CD4-positive, alpha-beta T cell (primary cell): ENCODE data around the gene TBL2. TPM values are rescaled to one million over a fixed set of nuclear protein-coding genes. Genes with fewer than 3 reads are reported as not detected.

Experiments used
- ATAC-seq: fragments of 200-7000 bp; cut with Tn5 transposase; one replicate; pipeline ENCODE4 v1.10.0; 2022; ENCODE audit warnings: mild to moderate bottlenecking; ENCODE audit not compliant: poor library complexity
- CTCF ChIA-PET: fragments of 350-600 bp; sonication (Branson Sonifier 250); formaldehyde crosslinking; loops from one replicate; lab custom pipeline; 2021; ENCODE audit warnings: antibody characterized with exemption, inconsistent platforms; lab: Charles Lee
- POLR2A ChIA-PET: fragments of 350-600 bp; sonication (Branson Sonifier 250); formaldehyde crosslinking; loops from one replicate; lab custom pipeline; 2021; ENCODE audit warnings: antibody characterized with exemption, inconsistent platforms; lab: Charles Lee
- DNase-seq, 14 experiments: peaks; one replicate each; pipeline ENCODE4 v3.0.0-alpha.2; 2013 to 2020; ENCODE audit warnings: mixed read lengths in 2 of 14
- H3K27ac ChIP-seq, 2 donors: one replicate each; pipeline versions ENCODE4 v1.5.1 to v1.7.0; 2013; ENCODE audit warnings: low read length in 2 of 2, low read depth in 1 of 2, mild to moderate bottlenecking in 1 of 2
- H3K27me3 ChIP-seq, 2 experiments: 1 replicate in 1 of 2; 2 replicates in 1 of 2; pipeline versions ENCODE4 v1.6.1 to v1.7.0; 2013; ENCODE audit warnings: low read length in 2 of 2, control low read depth in 1 of 2, mild to moderate bottlenecking in 1 of 2, moderate library complexity in 1 of 2; ENCODE audit not compliant: insufficient read depth in 2 of 2, control insufficient read depth in 1 of 2
- H3K36me3 ChIP-seq: one replicate; pipeline ENCODE4 v1.6.1; 2013; ENCODE audit warnings: low read length, control low read depth; ENCODE audit not compliant: insufficient read depth
- H3K4me1 ChIP-seq: one replicate; pipeline ENCODE4 v1.6.1; 2013; ENCODE audit warnings: low read length, control low read depth; ENCODE audit not compliant: insufficient read depth
- H3K4me3 ChIP-seq: one replicate; pipeline ENCODE4 v1.5.1; 2013; ENCODE audit warnings: mild to moderate bottlenecking, low read length, moderate library complexity
- H3K9me3 ChIP-seq, 2 experiments: 1 replicate in 1 of 2; 2 replicates in 1 of 2; pipeline versions ENCODE4 v1.6.1 to v1.7.0; 2013; ENCODE audit warnings: low read length in 2 of 2, mild to moderate bottlenecking in 2 of 2, control low read depth in 1 of 2, moderate library complexity in 1 of 2; ENCODE audit not compliant: control insufficient read depth in 1 of 2, insufficient read depth in 1 of 2
- H3K27ac Mint-ChIP-seq: one replicate; pipeline ENCODE4 v1.8.0; 2020; ENCODE audit warnings: mixed read lengths
- H3K27me3 Mint-ChIP-seq: one replicate; pipeline ENCODE4 v1.8.0; 2021; ENCODE audit warnings: mixed read lengths
- H3K36me3 Mint-ChIP-seq: one replicate; pipeline ENCODE4 v1.8.0; 2021; ENCODE audit warnings: low read depth, mixed read lengths
- H3K4me1 Mint-ChIP-seq: one replicate; pipeline ENCODE4 v1.8.0; 2021; ENCODE audit warnings: low read depth, mixed read lengths
- H3K4me3 Mint-ChIP-seq: one replicate; pipeline ENCODE4 v1.8.0; 2020; ENCODE audit warnings: mild to moderate bottlenecking, mixed read lengths
- H3K9me3 Mint-ChIP-seq: one replicate; pipeline ENCODE4 v1.8.0; 2020; ENCODE audit warnings: mixed read lengths
- CTCF ChIP-seq: fragments of 200-600 bp; IDR thresholded peaks from one replicate; pipeline ENCODE4 v1.8.0; 2022; ENCODE audit warnings: antibody characterized with exemption, mild to moderate bottlenecking
- intact Hi-C, 2 experiments: fragments of 100-400 bp; cut with DNase I in 1 of 2; cut with micrococcal nuclease in 1 of 2; formaldehyde crosslinking; loops; one replicate each; pipeline versions ENCODE4 v1.15.1 to v1.9.0; 2023 to 2025; cut with DNase I, micrococcal nuclease
- total RNA-seq, 174 experiments: library from RNA in 2 of 174; stranded (reverse) in 2 of 174; gene quantifications; one replicate each; pipeline ENCODE4 v1.2.3 and lab custom pipeline; 2021 to 2026

TBL2 gene
- total RNA-seq, 2 experiments from 2014 or later, result 25.2 to 27.2 TPM

GRCh38 chr7:73573791-73574190 is 4.6 kb downstream of the TBL2 start:
- H3K4me3 ChIP-seq, result no peak overlapping the region
- Mint-ChIP-seq H3K27me3 (no peaks in the 10 kb centered on the region), H3K4me1 (peaks cover 24% of the 10 kb centered on the region), H3K36me3 (peaks cover 61% of the 10 kb centered on the region), H3K4me3 (peak overlapping the region; percentile 51), H3K27ac (no peak overlapping the region), H3K9me3 (no peaks in the 10 kb centered on the region)
- no peak overlapping the region for H3K27ac ChIP-seq
- DNase-seq (peak in 1 of 14 experiments; percentile 16), ATAC-seq (no peak)
- H3K4me1 ChIP-seq, result peaks cover 26% of the 10 kb centered on the region
- POLR2A ChIA-PET, result no interaction called here
- CTCF ChIA-PET, result no interaction called here
- H3K27me3 ChIP-seq, result no peaks in the 10 kb centered on the region
- H3K36me3 ChIP-seq, result peaks cover 61% of the 10 kb centered on the region
- intact Hi-C loops, result no loop called here
- H3K9me3 ChIP-seq, result no peaks in the 10 kb centered on the region
- no peak for TF ChIP-seq CTCF

- H3K4me1 ChIP-seq, result peaks cover 26% of the 10 kb centered on the region
- peaks cover 63% of the 10 kb centered on the region for H3K36me3 Mint-ChIP-seq
- no peak overlapping the region for H3K27ac ChIP-seq
- no peaks in the 10 kb centered on the region for H3K27me3 ChIP-seq
- H3K27ac Mint-ChIP-seq, result no peak overlapping the region
- peaks cover 21% of the 10 kb centered on the region for H3K4me1 Mint-ChIP-seq
- H3K4me3 Mint-ChIP-seq, result no peak overlapping the region
- intact Hi-C loops, result no loop called here
- DNase-seq (no peak), ATAC-seq (no peak)
- peaks cover 61% of the 10 kb centered on the region for H3K36me3 ChIP-seq
- no peak overlapping the region for H3K4me3 ChIP-seq
- no peaks in the 10 kb centered on the region for H3K9me3 Mint-ChIP-seq
- ChIA-PET CTCF (no interaction called here), POLR2A (no interaction called here)
- H3K27me3 Mint-ChIP-seq, result no peaks in the 10 kb centered on the region
- no peaks in the 10 kb centered on the region for H3K9me3 ChIP-seq
- no peak for TF ChIP-seq CTCF
These were observed 5.1 kb downstream of the TBL2 start for GRCh38 chr7:73573276-73573675.

- no peak for ATAC-seq
- ChIA-PET POLR2A (no interaction called here), CTCF (no interaction called here)
- Mint-ChIP-seq H3K9me3 (no peaks in the 10 kb centered on the region), H3K27ac (no peak overlapping the region), H3K27me3 (no peaks in the 10 kb centered on the region), H3K4me1 (peaks cover 22% of the 10 kb centered on the region), H3K36me3 (peaks cover 68% of the 10 kb centered on the region), H3K4me3 (no peak overlapping the region)
- Histone ChIP-seq H3K36me3 (peaks cover 61% of the 10 kb centered on the region), H3K27ac (no peak overlapping the region), H3K4me3 (no peak overlapping the region), H3K27me3 (no peaks in the 10 kb centered on the region), H3K4me1 (peaks cover 25% of the 10 kb centered on the region), H3K9me3 (no peaks in the 10 kb centered on the region)
- no peak for DNase-seq
- intact Hi-C loops, result no loop called here
- no peak for TF ChIP-seq CTCF
These were observed 5.6 kb downstream of the TBL2 start for GRCh38 chr7:73572767-73573186.
